H1 (cell line): Measurements from ENCODE around the gene HNRNPDL. TPM values are rescaled to one million over a fixed set of nuclear protein-coding genes. Genes with fewer than 3 reads are reported as not detected.

Source experiments
- BACH1 ChIP-seq: IDR thresholded peaks from 2 replicates; pipeline ENCODE4 v1.6.1; 2012; ENCODE audit warnings: low read length, improper control_type of control experiment
- BRCA1 ChIP-seq: IDR thresholded peaks from 2 replicates; pipeline ENCODE4 v1.6.1; 2012; ENCODE audit warnings: low read depth, low read length, improper control_type of control experiment
- CHD2 ChIP-seq: IDR thresholded peaks from 2 replicates; pipeline ENCODE4 v1.6.1; 2012; ENCODE audit warnings: low read length, improper control_type of control experiment
- GTF2F1 ChIP-seq: IDR thresholded peaks from 2 replicates; pipeline ENCODE4 v1.6.1; 2012; ENCODE audit warnings: low read depth, low read length, improper control_type of control experiment, borderline replicate concordance
- KDM5A ChIP-seq: fragments of 200-600 bp; IDR thresholded peaks from 2 replicates; pipeline ENCODE4 v1.7.1; 2012; ENCODE audit warnings: mild to moderate bottlenecking, low read length, inconsistent platforms, mixed read lengths
- polyA plus RNA-seq, 7 experiments: library from polyadenylated mRNA; depleted of rRNA in 3 of 7; stranded (reverse) in 5 of 7; unstranded in 2 of 7; fragments of >200 nt in 5 of 7; fragments of 200-250 nt in 2 of 7; gene quantifications; 1 replicate in 5 of 7; 2 replicates in 1 of 7; 4 replicates in 1 of 7; pipeline versions ENCODE4 v1.2.1 to v1.2.3, GENCODE V29; 2011 to 2013; ENCODE audit warnings: missing spikeins in 2 of 7, mixed read lengths in 2 of 7
- total RNA-seq: library from RNA; stranded (reverse); fragmentation: NEBNext Ultra II Directional; extraction: Animal tissue kit (Norgen Biotek cat#: 25700); gene quantifications from 2 replicates; pipeline ENCODE4 v1.2.1, GENCODE V29; 2021
- TF ChIP-seq, protein P1 (sequence below): fragments of 300-600 bp; sonication (generic); IDR thresholded peaks from 2 replicates; pipeline ENCODE4 v1.7.1; 2012; ENCODE audit warnings: low read length, moderate library complexity, mild to moderate bottlenecking, inconsistent platforms; ENCODE audit not compliant: insufficient replicate concordance

The HNRNPDL gene
- total and polyA plus RNA-seq, 2 of the 8 experiments (the other 6 are each of a cell fraction or from before 2014, with no cell fraction given), result 197 to 411 TPM

DNA sequence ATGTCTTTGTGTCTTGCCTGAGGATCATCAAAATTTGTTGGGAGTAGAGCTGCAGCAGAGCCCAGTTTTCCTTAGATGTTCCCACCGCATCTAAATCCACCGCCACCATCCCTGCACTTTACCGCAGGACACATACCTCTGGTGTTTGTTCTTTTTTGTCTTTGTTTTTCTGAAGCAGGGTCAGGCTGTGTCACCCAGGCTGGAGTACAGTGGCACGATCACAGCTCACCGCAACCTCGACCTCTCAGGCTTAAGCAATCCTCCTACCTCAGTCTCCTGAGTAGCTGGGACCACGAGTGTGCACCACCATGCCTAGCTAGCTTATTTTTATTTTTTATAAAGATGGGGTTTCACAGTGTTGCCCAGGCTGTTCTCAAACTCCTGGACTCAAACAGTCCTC, 4.7 kb upstream of the HNRNPDL start (continued):
- TF ChIP-seq, protein P1, sequence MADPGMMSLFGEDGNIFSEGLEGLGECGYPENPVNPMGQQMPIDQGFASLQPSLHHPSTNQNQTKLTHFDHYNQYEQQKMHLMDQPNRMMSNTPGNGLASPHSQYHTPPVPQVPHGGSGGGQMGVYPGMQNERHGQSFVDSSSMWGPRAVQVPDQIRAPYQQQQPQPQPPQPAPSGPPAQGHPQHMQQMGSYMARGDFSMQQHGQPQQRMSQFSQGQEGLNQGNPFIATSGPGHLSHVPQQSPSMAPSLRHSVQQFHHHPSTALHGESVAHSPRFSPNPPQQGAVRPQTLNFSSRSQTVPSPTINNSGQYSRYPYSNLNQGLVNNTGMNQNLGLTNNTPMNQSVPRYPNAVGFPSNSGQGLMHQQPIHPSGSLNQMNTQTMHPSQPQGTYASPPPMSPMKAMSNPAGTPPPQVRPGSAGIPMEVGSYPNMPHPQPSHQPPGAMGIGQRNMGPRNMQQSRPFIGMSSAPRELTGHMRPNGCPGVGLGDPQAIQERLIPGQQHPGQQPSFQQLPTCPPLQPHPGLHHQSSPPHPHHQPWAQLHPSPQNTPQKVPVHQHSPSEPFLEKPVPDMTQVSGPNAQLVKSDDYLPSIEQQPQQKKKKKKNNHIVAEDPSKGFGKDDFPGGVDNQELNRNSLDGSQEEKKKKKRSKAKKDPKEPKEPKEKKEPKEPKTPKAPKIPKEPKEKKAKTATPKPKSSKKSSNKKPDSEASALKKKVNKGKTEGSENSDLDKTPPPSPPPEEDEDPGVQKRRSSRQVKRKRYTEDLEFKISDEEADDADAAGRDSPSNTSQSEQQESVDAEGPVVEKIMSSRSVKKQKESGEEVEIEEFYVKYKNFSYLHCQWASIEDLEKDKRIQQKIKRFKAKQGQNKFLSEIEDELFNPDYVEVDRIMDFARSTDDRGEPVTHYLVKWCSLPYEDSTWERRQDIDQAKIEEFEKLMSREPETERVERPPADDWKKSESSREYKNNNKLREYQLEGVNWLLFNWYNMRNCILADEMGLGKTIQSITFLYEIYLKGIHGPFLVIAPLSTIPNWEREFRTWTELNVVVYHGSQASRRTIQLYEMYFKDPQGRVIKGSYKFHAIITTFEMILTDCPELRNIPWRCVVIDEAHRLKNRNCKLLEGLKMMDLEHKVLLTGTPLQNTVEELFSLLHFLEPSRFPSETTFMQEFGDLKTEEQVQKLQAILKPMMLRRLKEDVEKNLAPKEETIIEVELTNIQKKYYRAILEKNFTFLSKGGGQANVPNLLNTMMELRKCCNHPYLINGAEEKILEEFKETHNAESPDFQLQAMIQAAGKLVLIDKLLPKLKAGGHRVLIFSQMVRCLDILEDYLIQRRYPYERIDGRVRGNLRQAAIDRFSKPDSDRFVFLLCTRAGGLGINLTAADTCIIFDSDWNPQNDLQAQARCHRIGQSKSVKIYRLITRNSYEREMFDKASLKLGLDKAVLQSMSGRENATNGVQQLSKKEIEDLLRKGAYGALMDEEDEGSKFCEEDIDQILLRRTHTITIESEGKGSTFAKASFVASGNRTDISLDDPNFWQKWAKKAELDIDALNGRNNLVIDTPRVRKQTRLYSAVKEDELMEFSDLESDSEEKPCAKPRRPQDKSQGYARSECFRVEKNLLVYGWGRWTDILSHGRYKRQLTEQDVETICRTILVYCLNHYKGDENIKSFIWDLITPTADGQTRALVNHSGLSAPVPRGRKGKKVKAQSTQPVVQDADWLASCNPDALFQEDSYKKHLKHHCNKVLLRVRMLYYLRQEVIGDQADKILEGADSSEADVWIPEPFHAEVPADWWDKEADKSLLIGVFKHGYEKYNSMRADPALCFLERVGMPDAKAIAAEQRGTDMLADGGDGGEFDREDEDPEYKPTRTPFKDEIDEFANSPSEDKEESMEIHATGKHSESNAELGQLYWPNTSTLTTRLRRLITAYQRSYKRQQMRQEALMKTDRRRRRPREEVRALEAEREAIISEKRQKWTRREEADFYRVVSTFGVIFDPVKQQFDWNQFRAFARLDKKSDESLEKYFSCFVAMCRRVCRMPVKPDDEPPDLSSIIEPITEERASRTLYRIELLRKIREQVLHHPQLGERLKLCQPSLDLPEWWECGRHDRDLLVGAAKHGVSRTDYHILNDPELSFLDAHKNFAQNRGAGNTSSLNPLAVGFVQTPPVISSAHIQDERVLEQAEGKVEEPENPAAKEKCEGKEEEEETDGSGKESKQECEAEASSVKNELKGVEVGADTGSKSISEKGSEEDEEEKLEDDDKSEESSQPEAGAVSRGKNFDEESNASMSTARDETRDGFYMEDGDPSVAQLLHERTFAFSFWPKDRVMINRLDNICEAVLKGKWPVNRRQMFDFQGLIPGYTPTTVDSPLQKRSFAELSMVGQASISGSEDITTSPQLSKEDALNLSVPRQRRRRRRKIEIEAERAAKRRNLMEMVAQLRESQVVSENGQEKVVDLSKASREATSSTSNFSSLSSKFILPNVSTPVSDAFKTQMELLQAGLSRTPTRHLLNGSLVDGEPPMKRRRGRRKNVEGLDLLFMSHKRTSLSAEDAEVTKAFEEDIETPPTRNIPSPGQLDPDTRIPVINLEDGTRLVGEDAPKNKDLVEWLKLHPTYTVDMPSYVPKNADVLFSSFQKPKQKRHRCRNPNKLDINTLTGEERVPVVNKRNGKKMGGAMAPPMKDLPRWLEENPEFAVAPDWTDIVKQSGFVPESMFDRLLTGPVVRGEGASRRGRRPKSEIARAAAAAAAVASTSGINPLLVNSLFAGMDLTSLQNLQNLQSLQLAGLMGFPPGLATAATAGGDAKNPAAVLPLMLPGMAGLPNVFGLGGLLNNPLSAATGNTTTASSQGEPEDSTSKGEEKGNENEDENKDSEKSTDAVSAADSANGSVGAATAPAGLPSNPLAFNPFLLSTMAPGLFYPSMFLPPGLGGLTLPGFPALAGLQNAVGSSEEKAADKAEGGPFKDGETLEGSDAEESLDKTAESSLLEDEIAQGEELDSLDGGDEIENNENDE, result no peak
- TF ChIP-seq KDM5A, result no peak
- TF ChIP-seq GTF2F1, result no peak
- no peak for TF ChIP-seq CHD2
- TF ChIP-seq BRCA1, result no peak
- TF ChIP-seq BACH1, result no peak
